ENCODE data around the gene ATP8A2. TPM values are rescaled to one million over a fixed set of nuclear protein-coding genes. Genes with fewer than 3 reads are reported as not detected.
"Not testable (repeated sequence)": the region's sequence is repeated elsewhere in the genome, so short reads cannot be mapped to it uniquely, and the experiment has no call there.

The ATP8A2 gene
- total RNA-seq, 5 donors from 2014 or later (not counting 1 experiment from before 2014, with no cell fraction given): 0.39 to 0.85 (median 0.73) TPM

GRCh38 chr13:25528266-25528665 is 156.5 kb downstream of the ATP8A2 start:
- WGBS (ENCODE audit: insufficient coverage): no CpG with 5 or more reads among the region's 2 CpGs
- H3K27ac Mint-ChIP-seq: no peak overlapping the region
- ChIA-PET CTCF (no interaction called here), POLR2A (no interaction called here)
- no peak overlapping the region for H3K4me3 Mint-ChIP-seq
- Histone ChIP-seq H3K4me3 (ENCODE audit: control insufficient read depth in 1 of 2, extremely low read depth in 1 of 2, low read length in 1 of 2) (no peak overlapping the region), H3K27me3 (replicated peaks in 1 of 2; ENCODE audit: control insufficient read depth in 2 of 2, extremely low read depth in 1 of 2, insufficient read depth in 2 of 2, low read length in 1 of 2) (no peaks in the 10 kb centered on the region), H3K4me1 (ENCODE audit: control insufficient read depth in 1 of 2, extremely low read depth in 1 of 2, insufficient read depth in 2 of 2, low read length in 2 of 2) (no peaks in the 10 kb centered on the region), H3K27ac (ENCODE audit: low read length) (no peak overlapping the region), H3K9me3 (no peaks in the 10 kb centered on the region), H3K36me3 (ENCODE audit: control insufficient read depth in 2 of 2, extremely low read depth in 1 of 2, insufficient read depth in 1 of 2, low read length in 1 of 2) (no peaks in the 10 kb centered on the region)
- H3K4me1 Mint-ChIP-seq: no peaks in the 10 kb centered on the region
- no peak for DNase-seq
- peaks cover 9 to 20% of the 10 kb centered on the region in 2 donors for H3K27me3 Mint-ChIP-seq
- peaks cover 22 to 29% (median 26%) of the 10 kb centered on the region in 3 donors for H3K9me3 Mint-ChIP-seq
- H3K36me3 Mint-ChIP-seq: no peaks in the 10 kb centered on the region
- no peak for ATAC-seq (replicated peaks in 1 of 4)

DNA sequence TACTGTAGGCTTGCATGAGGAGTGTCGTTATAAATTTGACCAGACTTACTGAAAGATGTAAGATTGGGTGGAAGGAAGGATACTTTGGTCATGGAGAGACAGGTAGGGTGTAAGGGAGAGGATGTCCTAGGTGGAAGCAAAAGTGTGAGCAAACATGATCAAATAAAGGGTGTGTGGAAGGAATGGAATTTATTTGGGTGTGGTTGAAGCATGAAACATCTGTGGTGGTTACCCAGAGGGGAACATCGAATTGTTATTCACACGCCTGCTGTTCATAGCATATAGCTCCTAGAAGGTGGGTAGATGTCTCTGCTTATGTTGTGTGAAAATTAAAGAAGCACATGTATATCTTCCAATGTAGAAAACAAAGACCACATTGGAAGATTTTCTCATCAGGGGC is 157.7 kb downstream of the ATP8A2 start:
- no peaks in the 10 kb centered on the region for H3K9me3 ChIP-seq
- ATAC-seq (replicated peaks in 1 of 4) (no peak), DNase-seq (no peak)
- no peaks in the 10 kb centered on the region for H3K4me1 Mint-ChIP-seq
- peaks cover 7 to 24% of the 10 kb centered on the region in 2 donors for H3K27me3 Mint-ChIP-seq
- ChIA-PET CTCF (no interaction called here), POLR2A (no interaction called here)
- no peak overlapping the region for H3K4me3 ChIP-seq (ENCODE audit: control insufficient read depth in 1 of 2, extremely low read depth in 1 of 2, low read length in 1 of 2)
- no peaks in the 10 kb centered on the region for H3K4me1 ChIP-seq (ENCODE audit: control insufficient read depth in 1 of 2, extremely low read depth in 1 of 2, insufficient read depth in 2 of 2, low read length in 2 of 2)
- no peak overlapping the region for H3K27ac ChIP-seq (ENCODE audit: low read length)
- no peaks in the 10 kb centered on the region for H3K27me3 ChIP-seq (replicated peaks in 1 of 2; ENCODE audit: control insufficient read depth in 2 of 2, extremely low read depth in 1 of 2, insufficient read depth in 2 of 2, low read length in 1 of 2)
- H3K27ac Mint-ChIP-seq: no peak overlapping the region
- H3K9me3 Mint-ChIP-seq: peaks cover 15 to 22% (median 18%) of the 10 kb centered on the region in 3 donors
- H3K4me3 Mint-ChIP-seq: no peak overlapping the region
- 86% methylated on average over 1 of the region's 3 CpGs for WGBS (ENCODE audit: insufficient coverage)
- no peaks in the 10 kb centered on the region for H3K36me3 ChIP-seq (ENCODE audit: control insufficient read depth in 2 of 2, extremely low read depth in 1 of 2, insufficient read depth in 1 of 2, low read length in 1 of 2)
- H3K36me3 Mint-ChIP-seq: no peaks in the 10 kb centered on the region

GRCh38 chr13:25538276-25538675 is 166.5 kb downstream of the ATP8A2 start:
- no peak overlapping the region for H3K27ac Mint-ChIP-seq
- H3K36me3 ChIP-seq (ENCODE audit: control insufficient read depth in 2 of 2, extremely low read depth in 1 of 2, insufficient read depth in 1 of 2, low read length in 1 of 2): no peaks in the 10 kb centered on the region
- DNase-seq (no peak), ATAC-seq (replicated peaks in 1 of 4) (no peak)
- ChIA-PET POLR2A (no interaction called here), CTCF (no interaction called here)
- no peak overlapping the region for H3K4me3 ChIP-seq (ENCODE audit: control insufficient read depth in 1 of 2, extremely low read depth in 1 of 2, low read length in 1 of 2)
- no peaks in the 10 kb centered on the region for H3K4me1 Mint-ChIP-seq
- no peaks in the 10 kb centered on the region for H3K9me3 Mint-ChIP-seq
- H3K27me3 Mint-ChIP-seq: peaks cover 14 to 37% of the 10 kb centered on the region in 2 donors
- H3K4me3 Mint-ChIP-seq: no peak overlapping the region
- no peak overlapping the region for H3K27ac ChIP-seq (ENCODE audit: low read length)
- WGBS (ENCODE audit: insufficient coverage): 0% methylated on average over 1 of the region's 3 CpGs
- H3K4me1 ChIP-seq (ENCODE audit: control insufficient read depth in 1 of 2, extremely low read depth in 1 of 2, insufficient read depth in 2 of 2, low read length in 2 of 2): no peaks in the 10 kb centered on the region
- no peaks in the 10 kb centered on the region for H3K36me3 Mint-ChIP-seq
- peaks cover 0 to 7% of the 10 kb centered on the region in 2 experiments for H3K27me3 ChIP-seq (replicated peaks in 1 of 2; ENCODE audit: control insufficient read depth in 2 of 2, extremely low read depth in 1 of 2, insufficient read depth in 2 of 2, low read length in 1 of 2)
- H3K9me3 ChIP-seq: no peaks in the 10 kb centered on the region

- Mint-ChIP-seq H3K4me1 (no peaks in the 10 kb centered on the region), H3K27me3 (peaks cover 15 to 42% of the 10 kb centered on the region in 2 donors), H3K27ac (no peak overlapping the region), H3K9me3 (no peaks in the 10 kb centered on the region), H3K4me3 (no peak overlapping the region), H3K36me3 (no peaks in the 10 kb centered on the region)
- Histone ChIP-seq H3K4me3 (ENCODE audit: control insufficient read depth in 1 of 2, extremely low read depth in 1 of 2, low read length in 1 of 2) (no peak overlapping the region), H3K27me3 (replicated peaks in 1 of 2; ENCODE audit: control insufficient read depth in 2 of 2, extremely low read depth in 1 of 2, insufficient read depth in 2 of 2, low read length in 1 of 2) (peaks cover 0 to 2% of the 10 kb centered on the region in 2 experiments), H3K36me3 (ENCODE audit: control insufficient read depth in 2 of 2, extremely low read depth in 1 of 2, insufficient read depth in 1 of 2, low read length in 1 of 2) (no peaks in the 10 kb centered on the region), H3K9me3 (no peaks in the 10 kb centered on the region), H3K27ac (ENCODE audit: low read length) (no peak overlapping the region), H3K4me1 (ENCODE audit: control insufficient read depth in 1 of 2, extremely low read depth in 1 of 2, insufficient read depth in 2 of 2, low read length in 2 of 2) (no peaks in the 10 kb centered on the region)
- DNase-seq (no peak), ATAC-seq (replicated peaks in 1 of 4) (no peak)
- CTCF ChIA-PET: no interaction called here
- 60% methylated on average over 2 of the region's 4 CpGs for WGBS (ENCODE audit: insufficient coverage)
- POLR2A ChIA-PET: no interaction called here
Observed at GRCh38 chr13:25541434-25542123, 169.8 kb downstream of the ATP8A2 start.

DNA sequence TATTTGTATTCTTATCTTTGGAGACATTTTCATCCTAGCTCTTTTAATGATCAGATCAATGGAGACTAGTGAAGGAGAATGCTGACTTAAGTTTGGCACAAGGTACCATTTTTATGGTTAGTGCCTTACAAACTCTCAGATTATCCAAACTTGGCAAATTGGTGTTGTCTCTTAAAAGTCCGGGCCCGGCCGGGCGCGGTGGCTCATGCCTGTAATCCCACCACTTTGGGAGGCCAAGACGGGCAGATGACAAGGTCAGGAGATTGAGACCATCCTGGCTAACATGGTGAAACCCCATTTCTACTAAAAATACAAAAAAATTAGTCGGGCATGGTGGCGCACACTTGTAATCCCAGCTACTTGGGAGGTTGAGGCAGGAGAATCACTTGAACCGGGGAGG is 177.2 kb downstream of the ATP8A2 start:
- H3K9me3 Mint-ChIP-seq; H3K27ac ChIP-seq (ENCODE audit: low read length); H3K27me3 ChIP-seq (replicated peaks in 1 of 2; ENCODE audit: control insufficient read depth in 2 of 2, extremely low read depth in 1 of 2, insufficient read depth in 2 of 2, low read length in 1 of 2); H3K36me3 ChIP-seq (ENCODE audit: control insufficient read depth in 2 of 2, extremely low read depth in 1 of 2, insufficient read depth in 1 of 2, low read length in 1 of 2); H3K4me1 Mint-ChIP-seq; H3K4me3 ChIP-seq (ENCODE audit: control insufficient read depth in 1 of 2, extremely low read depth in 1 of 2, low read length in 1 of 2); H3K36me3 Mint-ChIP-seq; ATAC-seq (replicated peaks in 1 of 4); H3K4me3 Mint-ChIP-seq; DNase-seq; H3K4me1 ChIP-seq (ENCODE audit: control insufficient read depth in 1 of 2, extremely low read depth in 1 of 2, insufficient read depth in 2 of 2, low read length in 2 of 2); POLR2A ChIA-PET; H3K27ac Mint-ChIP-seq; H3K9me3 ChIP-seq: not testable (repeated sequence)
- CTCF ChIA-PET: interaction anchor here in 1 of 2 donors (0.7 kb wide), 1 partner anchor 596 kb away, joined by 4 read pairs; no protein-coding TSS in a partner anchor
- WGBS (ENCODE audit: insufficient coverage): 85% methylated on average over 5 of the region's 9 CpGs
- peaks cover 19 to 31% of the 10 kb centered on the region in 2 donors for H3K27me3 Mint-ChIP-seq

- WGBS (ENCODE audit: insufficient coverage): no CpG with 5 or more reads among the region's 7 CpGs
- H3K9me3 ChIP-seq: no peaks in the 10 kb centered on the region
- Mint-ChIP-seq H3K27me3 (peaks cover 24 to 26% of the 10 kb centered on the region in 2 donors), H3K9me3 (no peaks in the 10 kb centered on the region), H3K27ac (no peak overlapping the region), H3K4me1 (no peaks in the 10 kb centered on the region), H3K4me3 (no peak overlapping the region), H3K36me3 (no peaks in the 10 kb centered on the region)
- no peaks in the 10 kb centered on the region for H3K27me3 ChIP-seq (replicated peaks in 1 of 2; ENCODE audit: control insufficient read depth in 2 of 2, extremely low read depth in 1 of 2, insufficient read depth in 2 of 2, low read length in 1 of 2)
- no peak for DNase-seq
- CTCF ChIA-PET: interaction anchor here in 1 of 2 donors (0.5 kb wide), 1 partner anchor 41 kb away, joined by 7 read pairs; no protein-coding TSS in a partner anchor
- H3K27ac ChIP-seq (ENCODE audit: low read length): no peak overlapping the region
- H3K4me3 ChIP-seq (ENCODE audit: control insufficient read depth in 1 of 2, extremely low read depth in 1 of 2, low read length in 1 of 2): no peak overlapping the region
- POLR2A ChIA-PET: no interaction called here
- ATAC-seq (replicated peaks in 1 of 4): no peak
- H3K4me1 ChIP-seq (ENCODE audit: control insufficient read depth in 1 of 2, extremely low read depth in 1 of 2, insufficient read depth in 2 of 2, low read length in 2 of 2): no peaks in the 10 kb centered on the region
- H3K36me3 ChIP-seq (ENCODE audit: control insufficient read depth in 2 of 2, extremely low read depth in 1 of 2, insufficient read depth in 1 of 2, low read length in 1 of 2): no peaks in the 10 kb centered on the region
Observed at GRCh38 chr13:25561812-25562211, 190.0 kb downstream of the ATP8A2 start.
